Kasumi-1 (cell line): ENCODE measurements around the gene NUDT22.

Source experiments
- DNase-seq, 2 experiments: peaks; one replicate each; lab custom pipeline; 2025; lab: John Stamatoyannopoulos, UW

Gene NUDT22

GRCh38 chr11:64225608-64226506 lies at the start of gene NUDT22, which contains the start of gene TRPT1:
Gene NUDT22, plus strand, starts transcription at chr11:64226274. Its CDS starts 379 bp downstream, at chr11:64226653.
Gene TRPT1, minus strand, starts transcription at chr11:64226186. Its CDS starts 326 bp downstream, at chr11:64225860.
- DNase-seq = peak; percentile 78 to 80

DNA sequence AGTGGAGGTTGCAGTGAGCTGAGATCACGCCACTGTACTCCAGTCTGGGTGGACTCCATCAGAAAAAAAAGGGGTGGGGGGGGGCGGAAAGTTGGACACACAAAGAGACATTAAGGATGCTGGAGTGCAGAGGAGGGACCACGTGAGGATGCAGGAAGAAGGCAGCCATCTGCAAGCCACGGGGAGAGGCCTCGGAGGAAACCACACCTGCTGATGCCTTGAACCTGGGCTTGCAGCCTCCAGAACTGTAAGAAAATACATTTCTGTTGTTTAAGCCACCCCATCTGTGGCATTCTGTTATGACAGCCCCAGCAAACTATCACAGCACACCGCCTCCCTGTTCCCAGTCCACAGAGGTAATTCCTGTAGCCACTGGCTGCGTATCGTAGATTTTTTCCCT lies 49.3 kb upstream of the NUDT22 start:
- DNase-seq = no peak

DNA sequence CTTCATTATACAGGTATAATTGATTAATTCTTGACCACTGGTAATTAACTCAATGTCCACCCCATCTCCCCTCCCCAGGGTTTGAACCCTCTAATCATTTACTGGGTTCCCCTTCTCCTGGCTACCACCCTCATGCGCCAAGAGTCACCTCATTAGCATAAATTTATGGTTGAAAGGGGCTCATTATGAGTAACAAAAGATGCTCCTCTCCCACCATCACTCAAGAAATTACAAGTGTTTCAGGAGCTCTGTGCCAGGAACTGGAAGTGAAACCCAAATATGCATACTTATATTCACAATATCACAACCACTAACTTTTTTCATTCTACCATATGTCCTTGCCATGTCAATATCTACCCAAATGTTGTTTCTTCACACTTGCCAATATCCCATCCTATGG lies 47.9 kb upstream of the NUDT22 start:
- no peak for DNase-seq

- DNase-seq = no peak
Measured at GRCh38 chr11:64178951-64179639, 47.0 kb upstream of the NUDT22 start.

DNA sequence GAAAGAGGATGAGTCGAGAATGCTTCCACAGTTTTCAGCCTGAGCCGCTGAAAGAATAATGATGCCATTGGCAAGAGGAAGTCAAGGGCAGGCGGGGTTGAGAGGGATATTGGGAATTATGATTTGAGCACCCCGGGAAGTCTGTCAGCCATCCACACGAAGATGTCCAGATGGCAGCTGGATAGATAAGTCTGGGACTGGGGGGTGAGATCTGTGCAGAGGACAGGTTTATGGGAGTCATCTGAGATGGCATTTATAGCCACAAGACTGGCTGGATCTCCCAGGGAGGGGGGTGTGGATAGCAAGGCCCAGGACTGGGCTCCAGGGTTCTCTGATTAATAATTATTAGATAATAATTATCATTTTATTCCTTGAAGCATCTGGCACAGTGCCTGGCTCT lies 45.2 kb upstream of the NUDT22 start:
- DNase-seq = no peak

GRCh38 chr11:64181506-64182411 lies 44.3 kb upstream of the NUDT22 start:
- DNase-seq = peak; percentile 87 to 88

DNA sequence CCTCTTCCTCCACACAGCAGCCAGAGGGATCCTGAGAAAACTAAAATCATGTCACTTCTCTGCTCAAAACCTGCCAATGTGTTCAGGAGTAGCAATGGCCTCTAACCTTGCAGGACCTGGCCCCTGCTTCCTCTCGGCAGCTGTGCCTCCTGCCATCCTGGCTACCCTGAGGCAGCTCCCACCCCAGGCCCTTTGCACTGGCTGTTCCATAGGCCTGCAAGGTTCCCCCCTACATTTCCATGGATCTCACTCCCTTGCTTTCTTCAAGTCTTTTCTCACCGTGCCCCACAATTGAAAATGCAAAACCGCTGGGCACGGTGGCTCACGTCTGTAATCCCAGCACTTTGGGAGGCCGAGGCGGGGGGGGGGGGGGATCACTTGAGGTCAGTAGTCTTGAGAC lies 42.2 kb upstream of the NUDT22 start:
- DNase-seq = no peak

DNA sequence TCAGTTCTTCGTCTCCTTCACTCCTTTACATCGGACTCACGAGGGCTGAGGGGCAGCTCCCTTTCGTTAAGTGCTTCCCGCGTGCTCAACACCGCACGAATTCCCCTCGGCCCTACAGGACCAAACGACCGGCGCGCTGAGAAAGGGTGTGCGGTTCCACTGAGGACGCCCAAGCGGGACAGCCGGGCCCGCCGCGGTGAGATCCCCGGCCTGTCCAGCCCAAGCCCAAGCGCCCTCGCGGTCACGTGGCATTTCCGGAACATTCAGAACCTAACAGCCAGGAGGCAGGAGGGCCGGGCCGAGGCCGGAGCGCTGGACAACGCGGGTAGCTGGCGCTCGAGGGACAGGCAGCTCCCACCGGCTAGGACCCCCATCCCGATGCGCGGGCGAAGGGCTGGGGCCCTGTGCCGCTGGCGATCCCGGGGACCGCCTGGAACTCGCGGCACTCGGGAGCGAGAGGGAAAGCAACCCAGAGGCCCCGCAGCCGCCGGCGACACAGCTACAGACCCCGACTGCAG lies 40.8 kb upstream of the NUDT22 start:
- peak; percentile 41 to 42 for DNase-seq

DNA sequence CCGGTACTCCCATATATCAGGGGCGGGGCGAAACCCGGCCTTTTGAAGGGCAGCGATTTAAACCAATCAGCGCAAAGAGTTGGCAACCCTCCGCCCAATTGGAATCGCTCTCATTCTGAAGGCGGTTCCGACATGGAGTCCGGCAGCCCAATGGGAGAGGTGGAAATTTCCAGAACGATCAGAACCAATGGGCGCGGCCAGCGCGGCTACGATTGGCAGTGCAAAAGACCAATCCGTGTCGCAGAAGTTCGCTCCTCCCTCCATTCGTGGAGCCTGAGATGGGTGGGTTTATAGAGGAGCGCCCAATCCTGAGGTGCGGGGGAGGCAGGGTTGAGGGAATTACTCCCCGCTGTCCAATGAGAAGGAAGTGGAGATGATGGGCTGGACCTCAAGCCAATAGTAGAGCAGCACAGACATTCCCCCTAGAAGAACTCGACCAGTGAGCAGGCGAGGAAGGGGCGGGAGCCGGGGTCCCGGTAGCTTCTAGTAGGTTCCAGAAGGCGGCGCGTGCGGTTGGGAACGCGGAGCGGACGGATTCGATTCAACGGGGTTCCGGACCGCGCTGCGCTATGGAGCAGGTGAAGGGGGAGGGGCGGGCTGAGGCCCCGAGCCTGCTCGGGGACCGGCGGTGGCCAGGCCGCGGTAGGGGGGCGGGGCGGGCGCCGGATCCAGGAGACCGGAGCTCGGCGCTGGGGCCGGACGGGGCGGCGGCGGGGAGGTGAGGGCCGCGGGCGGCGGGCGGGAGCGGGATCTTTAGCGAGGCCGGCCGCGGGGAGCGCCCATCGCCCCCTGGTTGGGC lies 40.2 kb upstream of the NUDT22 start, which contains the start of gene STIP1:
Gene STIP1 (plus strand): TSS at position 479 of the 799 bp plus-strand sequence. CDS start 91 bp downstream, at position 570.
- peak; percentile 99 to 100 for DNase-seq

DNA sequence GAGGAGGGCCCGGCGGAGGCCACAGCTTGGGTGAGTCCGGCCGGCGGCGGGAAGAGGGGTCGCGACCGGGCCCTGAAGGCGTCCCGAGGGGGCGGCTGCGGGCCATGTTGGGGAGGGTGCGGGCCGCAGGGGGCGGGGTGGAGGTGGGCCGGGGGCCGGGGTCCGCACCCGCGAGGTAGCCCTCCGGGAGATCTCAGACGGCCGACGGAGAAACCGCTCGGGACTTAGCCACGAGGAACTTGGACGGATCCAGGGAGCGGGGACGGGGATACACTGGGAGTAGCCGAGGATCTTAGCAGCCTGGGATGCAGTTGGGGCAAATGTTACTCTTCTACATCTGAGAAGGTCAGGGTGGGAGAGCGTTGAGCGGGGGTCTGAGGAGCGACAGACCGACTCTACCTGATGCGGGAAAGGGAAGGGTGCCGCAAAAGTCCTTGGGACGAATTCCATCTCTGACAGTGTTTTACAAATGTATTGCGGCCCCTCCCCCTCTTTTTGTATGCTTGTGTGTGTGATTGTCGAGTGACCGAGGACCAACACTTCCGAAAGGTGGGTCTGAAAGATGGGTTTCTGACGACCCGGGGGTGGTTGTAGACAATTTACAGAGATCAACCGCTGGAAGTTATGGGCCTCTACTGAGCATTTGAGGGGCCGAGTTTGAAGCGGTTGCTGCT lies 39.4 kb upstream of the NUDT22 start:
- DNase-seq = no peak

GRCh38 chr11:64192434-64192833 lies 33.6 kb upstream of the NUDT22 start:
- no peak for DNase-seq

- DNase-seq = no peak
Measured at GRCh38 chr11:64196626-64197025, 29.4 kb upstream of the NUDT22 start.

GRCh38 chr11:64198511-64198910 lies 27.6 kb upstream of the NUDT22 start:
- no peak for DNase-seq

DNA sequence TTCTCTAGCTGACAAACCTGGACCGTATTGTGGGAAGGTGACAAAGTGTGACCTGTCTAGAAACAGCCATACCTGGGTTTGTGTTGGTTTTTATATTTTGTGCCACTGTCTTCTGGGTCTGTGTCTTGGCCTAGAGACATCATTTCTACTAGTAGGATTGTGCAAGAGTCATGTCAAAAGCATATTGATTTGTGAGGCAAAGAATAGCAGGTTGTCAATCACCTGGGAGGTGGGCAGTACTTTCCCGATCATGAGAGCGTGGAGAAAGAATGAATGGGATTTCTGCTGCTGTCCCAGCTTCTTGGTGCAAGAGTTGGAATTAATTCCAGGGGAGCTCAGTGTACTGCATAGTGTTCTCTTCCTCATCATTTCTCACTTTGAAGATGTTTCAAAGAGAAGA lies 24.5 kb upstream of the NUDT22 start:
- DNase-seq = no peak

GRCh38 chr11:64202992-64203391 lies 23.1 kb upstream of the NUDT22 start:
- no peak for DNase-seq

DNA sequence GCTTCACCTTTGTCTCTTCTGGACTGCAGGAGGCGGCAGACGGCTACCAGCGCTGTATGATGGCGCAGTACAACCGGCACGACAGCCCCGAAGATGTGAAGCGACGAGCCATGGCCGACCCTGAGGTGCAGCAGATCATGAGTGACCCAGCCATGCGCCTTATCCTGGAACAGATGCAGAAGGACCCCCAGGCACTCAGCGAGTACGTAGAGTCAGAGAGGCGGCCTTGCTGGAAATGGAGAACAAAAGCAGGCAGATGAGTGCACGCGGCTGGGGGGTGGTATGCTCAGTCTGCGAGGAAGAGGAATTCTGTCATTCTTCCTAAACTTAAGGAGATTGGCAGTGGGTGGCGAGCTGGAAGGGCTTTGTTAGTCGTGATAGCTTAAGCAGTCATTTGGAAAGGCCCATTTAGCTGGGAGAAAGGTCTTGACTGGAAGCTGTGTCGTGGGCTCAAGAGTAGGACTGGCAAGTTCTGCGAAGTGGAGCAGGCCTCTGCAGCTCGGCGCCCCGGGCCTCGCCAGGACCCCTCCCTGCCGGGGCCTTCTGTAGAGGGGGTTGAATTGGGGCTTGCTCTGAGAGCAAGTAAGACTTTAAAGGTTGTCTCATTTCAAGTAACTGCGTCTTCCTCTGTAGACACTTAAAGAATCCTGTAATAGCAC lies 22.5 kb upstream of the NUDT22 start:
- no peak for DNase-seq

GRCh38 chr11:64204080-64204440 lies 22.0 kb upstream of the NUDT22 start:
- no peak for DNase-seq

GRCh38 chr11:64204464-64204989 lies 21.5 kb upstream of the NUDT22 start:
- peak; percentile 96 to 97 for DNase-seq

DNA sequence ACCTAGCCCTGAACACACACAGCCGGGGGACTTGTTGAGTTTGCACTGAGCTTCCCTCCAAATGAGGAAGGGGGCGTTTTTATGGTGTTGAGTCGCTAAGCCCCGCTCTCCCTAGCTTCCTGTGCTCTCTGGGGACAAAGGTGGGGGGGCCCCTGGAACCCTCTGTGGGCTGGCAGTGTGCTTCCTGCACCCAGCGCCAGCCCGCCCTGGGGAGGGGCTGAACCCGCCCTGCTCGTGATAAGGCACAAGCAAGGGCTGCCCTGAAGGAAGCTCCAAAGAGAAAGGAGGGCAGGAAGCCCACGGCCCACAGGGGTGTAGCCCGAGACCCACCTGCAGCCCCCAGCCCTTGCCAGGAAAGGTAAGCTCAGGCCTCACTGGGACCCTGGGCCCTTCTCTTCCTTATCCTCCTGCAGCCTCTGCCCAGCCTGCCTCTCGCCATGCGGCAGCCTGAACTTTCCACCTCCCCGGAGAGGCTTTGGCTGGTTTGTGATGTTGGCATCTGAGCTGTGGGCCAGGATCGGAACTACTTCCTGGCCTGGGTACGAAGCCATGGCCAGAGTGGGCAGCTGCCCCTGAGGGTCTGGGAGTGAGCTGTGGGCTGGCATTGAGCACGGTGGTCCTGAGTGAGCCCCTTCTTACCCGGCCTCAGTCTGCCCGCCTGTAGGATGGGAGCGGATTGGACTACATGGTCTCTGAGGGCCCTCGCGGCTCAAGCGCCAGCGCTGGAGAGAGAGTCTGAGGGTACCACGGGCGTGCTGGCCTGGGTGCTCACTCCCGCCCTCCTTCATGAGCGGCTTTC lies 19.4 kb upstream of the NUDT22 start, which contains the start of gene FERMT3:
Gene FERMT3 (plus strand): TSS at position 265 of the 799 bp plus-strand sequence. CDS start 644 bp downstream, outside the sequence.
- peak; percentile 94 to 96 for DNase-seq
